ENCODE data around the gene CEMIP. TPM values are rescaled to one million over a fixed set of nuclear protein-coding genes. Genes with fewer than 3 reads are reported as not detected.

Gene CEMIP
- total RNA-seq, 2 donors from 2014 or later, result 1.1 to 1.2 TPM

DNA sequence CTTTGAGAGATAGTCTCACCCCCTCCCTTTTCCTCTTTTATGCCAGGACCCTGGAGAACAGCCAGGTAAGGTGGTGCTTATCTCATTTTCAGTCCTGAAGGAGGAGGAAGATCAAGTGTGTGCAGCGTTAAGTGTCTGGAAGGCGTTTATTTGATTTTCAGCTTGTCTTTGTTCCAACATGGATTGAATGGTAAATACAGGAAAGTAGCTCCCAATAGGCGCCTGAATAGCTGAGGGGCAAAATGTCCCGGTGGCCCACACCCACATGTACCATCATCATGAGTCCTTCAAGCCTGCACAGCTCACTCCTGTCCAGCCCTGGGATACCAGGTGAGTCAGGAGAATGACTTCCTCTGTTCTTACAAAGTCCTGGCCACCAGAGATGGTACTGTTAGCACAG, 73.5 kb downstream of the CEMIP start:
- Histone ChIP-seq H3K36me3 (no peaks in the 10 kb centered on the region), H3K4me1 (ENCODE audit: control insufficient read depth in 1 of 2, low read depth in 2 of 2) (peaks cover 5 to 20% of the 10 kb centered on the region in 2 donors), H3K27me3 (replicated peaks; ENCODE audit: insufficient read depth) (no peaks in the 10 kb centered on the region), H3K4me3 (no peak overlapping the region), H3K27ac (no peak overlapping the region), H3K9me3 (no peaks in the 10 kb centered on the region)
- TF ChIP-seq, protein P1, sequence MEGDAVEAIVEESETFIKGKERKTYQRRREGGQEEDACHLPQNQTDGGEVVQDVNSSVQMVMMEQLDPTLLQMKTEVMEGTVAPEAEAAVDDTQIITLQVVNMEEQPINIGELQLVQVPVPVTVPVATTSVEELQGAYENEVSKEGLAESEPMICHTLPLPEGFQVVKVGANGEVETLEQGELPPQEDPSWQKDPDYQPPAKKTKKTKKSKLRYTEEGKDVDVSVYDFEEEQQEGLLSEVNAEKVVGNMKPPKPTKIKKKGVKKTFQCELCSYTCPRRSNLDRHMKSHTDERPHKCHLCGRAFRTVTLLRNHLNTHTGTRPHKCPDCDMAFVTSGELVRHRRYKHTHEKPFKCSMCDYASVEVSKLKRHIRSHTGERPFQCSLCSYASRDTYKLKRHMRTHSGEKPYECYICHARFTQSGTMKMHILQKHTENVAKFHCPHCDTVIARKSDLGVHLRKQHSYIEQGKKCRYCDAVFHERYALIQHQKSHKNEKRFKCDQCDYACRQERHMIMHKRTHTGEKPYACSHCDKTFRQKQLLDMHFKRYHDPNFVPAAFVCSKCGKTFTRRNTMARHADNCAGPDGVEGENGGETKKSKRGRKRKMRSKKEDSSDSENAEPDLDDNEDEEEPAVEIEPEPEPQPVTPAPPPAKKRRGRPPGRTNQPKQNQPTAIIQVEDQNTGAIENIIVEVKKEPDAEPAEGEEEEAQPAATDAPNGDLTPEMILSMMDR (IDR thresholded peaks at IDR 0.05), result no peak
- ATAC-seq (ENCODE audit: insufficient number of reproducible peaks, low FRiP score, low read depth), result no peak
- DNase-seq (ENCODE audit: low spot score), result no peak

DNA sequence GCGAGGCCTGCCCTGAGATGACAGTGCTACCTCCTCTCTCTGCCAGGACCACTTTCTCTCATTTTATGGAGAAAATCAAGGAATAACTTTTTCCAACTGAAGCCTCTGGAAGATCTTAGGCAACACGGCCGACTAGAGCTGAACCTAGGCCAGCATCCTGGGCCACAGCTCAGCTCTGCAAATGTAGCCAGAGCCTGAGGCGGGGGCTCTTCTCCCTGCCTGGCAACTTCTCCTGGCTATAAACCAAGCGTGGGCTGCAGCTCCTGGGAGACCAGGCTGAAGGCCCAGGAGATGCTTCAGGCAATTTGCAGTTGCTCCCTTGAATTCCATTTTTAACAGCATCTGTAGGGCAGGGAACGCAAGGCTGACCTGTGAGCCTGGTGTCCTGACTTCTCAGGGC, 74.9 kb downstream of the CEMIP start:
- no peak overlapping the region for H3K4me3 ChIP-seq
- H3K27ac ChIP-seq, result no peak overlapping the region
- H3K4me1 ChIP-seq (ENCODE audit: control insufficient read depth in 1 of 2, low read depth in 2 of 2), result peaks cover 5 to 17% of the 10 kb centered on the region in 2 donors
- H3K36me3 ChIP-seq, result no peaks in the 10 kb centered on the region
- TF ChIP-seq, protein P1 (IDR thresholded peaks at IDR 0.05), result no peak
- ATAC-seq (ENCODE audit: insufficient number of reproducible peaks, low FRiP score, low read depth), result no peak
- no peaks in the 10 kb centered on the region for H3K9me3 ChIP-seq
- no peaks in the 10 kb centered on the region for H3K27me3 ChIP-seq (replicated peaks; ENCODE audit: insufficient read depth)
- DNase-seq (ENCODE audit: low spot score), result no peak

DNA sequence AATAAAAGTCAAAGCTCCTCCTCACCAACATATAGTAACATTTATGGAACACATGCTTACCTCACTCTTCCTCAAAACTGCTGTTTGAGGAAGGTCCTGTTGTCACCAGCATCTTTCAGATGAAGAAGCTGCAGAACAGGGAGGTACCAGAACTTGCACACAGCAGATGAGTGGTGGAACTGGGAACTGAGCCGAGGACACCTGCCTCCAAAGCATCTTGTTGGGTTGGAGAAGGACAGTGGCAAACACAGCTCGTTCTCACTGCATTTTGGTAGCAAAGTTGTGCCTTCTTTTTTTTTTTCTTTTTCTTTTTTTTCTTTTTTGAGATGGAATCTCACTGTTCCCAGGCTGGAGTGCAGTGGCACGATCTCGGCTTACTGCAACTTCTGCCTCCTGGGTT, 76.0 kb downstream of the CEMIP start:
- Histone ChIP-seq H3K4me1 (ENCODE audit: control insufficient read depth in 1 of 2, low read depth in 2 of 2) (peaks cover 5 to 12% of the 10 kb centered on the region in 2 donors), H3K9me3 (no peaks in the 10 kb centered on the region), H3K27ac (no peak overlapping the region), H3K36me3 (no peaks in the 10 kb centered on the region), H3K4me3 (no peak overlapping the region), H3K27me3 (replicated peaks; ENCODE audit: insufficient read depth) (no peaks in the 10 kb centered on the region)
- ATAC-seq (ENCODE audit: insufficient number of reproducible peaks, low FRiP score, low read depth), result no peak
- TF ChIP-seq, protein P1 (IDR thresholded peaks at IDR 0.05), result no peak
- no peak for DNase-seq (ENCODE audit: low spot score)

DNA sequence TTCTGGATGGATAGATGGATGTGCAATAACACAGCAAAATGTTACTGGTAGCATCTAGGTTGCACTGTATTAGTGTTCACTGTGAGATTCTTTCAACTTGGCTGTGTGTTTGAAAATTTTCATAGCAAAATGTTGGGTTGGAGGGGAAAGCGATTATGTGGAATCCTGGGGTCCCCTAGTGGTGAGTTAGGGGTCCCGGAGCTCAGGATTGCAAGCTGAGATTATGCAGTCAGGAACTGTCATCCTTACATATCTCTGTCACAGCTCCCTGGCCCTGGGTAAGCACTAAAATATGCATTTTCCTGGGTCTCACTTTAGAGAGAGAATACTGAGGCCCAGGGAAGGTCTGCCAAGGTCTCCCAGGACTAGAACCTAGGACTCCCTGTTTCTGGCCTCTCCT, 77.2 kb downstream of the CEMIP start:
- H3K9me3 ChIP-seq, result no peaks in the 10 kb centered on the region
- ATAC-seq (ENCODE audit: insufficient number of reproducible peaks, low FRiP score, low read depth), result no peak
- no peaks in the 10 kb centered on the region for H3K36me3 ChIP-seq
- H3K4me1 ChIP-seq (ENCODE audit: control insufficient read depth in 1 of 2, low read depth in 2 of 2), result peaks cover 5 to 12% of the 10 kb centered on the region in 2 donors
- no peak overlapping the region for H3K4me3 ChIP-seq
- H3K27me3 ChIP-seq (replicated peaks; ENCODE audit: insufficient read depth), result no peaks in the 10 kb centered on the region
- H3K27ac ChIP-seq, result no peak overlapping the region
- DNase-seq (ENCODE audit: low spot score), result no peak
- TF ChIP-seq, protein P1 (IDR thresholded peaks at IDR 0.05), result no peak

DNA sequence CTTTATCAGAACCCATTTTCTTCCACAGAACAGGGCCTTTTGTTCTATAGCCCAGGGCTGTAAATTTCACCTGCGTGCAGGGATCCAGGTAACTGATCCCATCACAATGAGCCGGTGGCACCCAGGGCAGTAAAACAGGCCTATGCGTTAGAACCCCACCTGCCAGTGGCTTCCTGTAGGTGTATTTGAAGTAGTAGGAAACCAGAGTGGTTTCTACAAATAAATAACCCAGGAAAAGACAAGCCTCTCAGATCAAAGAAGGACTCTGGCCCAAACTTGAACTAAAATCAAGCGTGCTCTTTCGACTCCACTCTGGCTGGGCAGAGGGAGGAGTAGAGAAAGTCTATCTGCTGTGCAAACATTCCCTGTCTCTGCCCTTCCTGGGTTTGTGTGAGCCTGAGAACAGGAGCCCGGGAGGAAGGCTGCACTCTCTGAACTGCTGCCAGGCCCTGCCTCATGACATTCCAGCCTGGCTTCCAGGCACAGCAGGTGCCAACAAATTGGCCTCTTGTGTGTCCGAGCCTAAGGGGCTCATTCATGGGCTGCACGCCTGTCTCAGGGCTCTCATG, 77.7 kb downstream of the CEMIP start:
- no peaks in the 10 kb centered on the region for H3K27me3 ChIP-seq (replicated peaks; ENCODE audit: insufficient read depth)
- H3K27ac ChIP-seq, result no peak overlapping the region
- H3K4me3 ChIP-seq, result no peak overlapping the region
- H3K9me3 ChIP-seq, result no peaks in the 10 kb centered on the region
- H3K36me3 ChIP-seq, result no peaks in the 10 kb centered on the region
- DNase-seq (ENCODE audit: low spot score) (no peak), ATAC-seq (ENCODE audit: insufficient number of reproducible peaks, low FRiP score, low read depth) (no peak)
- TF ChIP-seq, protein P1 (IDR thresholded peaks at IDR 0.05), result no peak
- H3K4me1 ChIP-seq (ENCODE audit: control insufficient read depth in 1 of 2, low read depth in 2 of 2), result peaks cover 5 to 12% of the 10 kb centered on the region in 2 donors

Data from thoracic aorta (tissue), 2 donors.